ENCODE results near the gene ATP6V0A4. TPM values are rescaled to one million over a fixed set of nuclear protein-coding genes. Genes with fewer than 3 reads are reported as not detected.
"Not testable (repeated sequence)": the region's sequence is repeated elsewhere in the genome, so short reads cannot be mapped to it uniquely, and the experiment has no call there.

Gene ATP6V0A4
- polyA plus RNA-seq, 6 donors from 2014 or later, result not detected

DNA sequence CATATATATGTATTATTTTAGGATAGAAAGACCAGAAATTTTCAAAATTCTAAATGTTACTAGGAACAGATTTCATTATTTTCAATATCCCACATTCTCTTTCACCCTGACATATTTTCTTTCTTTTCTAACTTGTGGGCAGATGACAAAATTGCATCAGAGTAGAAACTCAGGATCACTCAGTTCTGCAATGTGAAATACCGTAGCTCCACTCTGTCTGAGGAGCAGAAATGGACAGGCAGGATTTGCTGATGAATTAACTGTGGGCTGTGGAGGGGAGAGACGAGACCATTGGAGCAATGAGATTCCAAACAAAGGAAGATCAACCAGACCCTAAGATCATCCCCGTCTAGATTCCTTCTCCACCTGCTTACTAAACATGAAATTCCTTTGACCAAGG is 59.9 kb downstream of the ATP6V0A4 start:
- H3K4me1 Mint-ChIP-seq, result peaks cover 0 to 4% (median 0%) of the 10 kb centered on the region in 3 donors
- H3K9me3 Mint-ChIP-seq, result peaks cover 0 to 7% (median 0%) of the 10 kb centered on the region in 7 donors
- no peak for ATAC-seq (ENCODE audit: low read depth in 2 of 2)
- DNase-seq, result no peak
- no peak overlapping the region for H3K27ac Mint-ChIP-seq
- H3K4me3 Mint-ChIP-seq, result no peak overlapping the region
- peaks cover 3 to 11% (median 5%) of the 10 kb centered on the region in 3 donors for H3K27me3 Mint-ChIP-seq
- H3K36me3 Mint-ChIP-seq, result no peaks in the 10 kb centered on the region

DNA sequence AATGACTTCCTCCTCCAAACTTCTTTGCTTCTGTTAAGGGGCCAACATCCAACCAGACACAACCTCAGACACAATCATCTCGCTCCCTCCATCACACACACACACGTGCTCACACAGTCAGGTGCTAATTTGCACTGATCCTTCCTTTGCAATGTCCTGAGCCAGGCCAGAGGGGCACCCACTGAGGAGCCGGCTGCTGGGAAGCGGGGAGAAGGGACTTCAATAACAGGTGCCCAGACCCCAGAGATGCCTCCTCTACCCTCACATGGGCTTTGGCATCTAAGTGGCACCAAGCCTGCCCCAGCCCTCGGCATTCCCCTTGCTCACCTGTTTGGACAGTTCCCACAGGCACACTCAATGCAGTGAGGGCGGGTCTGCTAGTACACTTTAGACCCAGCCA is 62.6 kb downstream of the ATP6V0A4 start:
- Mint-ChIP-seq H3K27ac (no peak overlapping the region), H3K4me3 (no peak overlapping the region), H3K4me1 (peaks cover 0 to 4% (median 0%) of the 10 kb centered on the region in 3 donors), H3K36me3 (no peaks in the 10 kb centered on the region), H3K9me3 (peaks cover 0 to 7% (median 0%) of the 10 kb centered on the region in 7 donors), H3K27me3 (peaks cover 5 to 11% (median 7%) of the 10 kb centered on the region in 3 donors)
- DNase-seq (no peak), ATAC-seq (ENCODE audit: low read depth in 2 of 2) (no peak)

DNA sequence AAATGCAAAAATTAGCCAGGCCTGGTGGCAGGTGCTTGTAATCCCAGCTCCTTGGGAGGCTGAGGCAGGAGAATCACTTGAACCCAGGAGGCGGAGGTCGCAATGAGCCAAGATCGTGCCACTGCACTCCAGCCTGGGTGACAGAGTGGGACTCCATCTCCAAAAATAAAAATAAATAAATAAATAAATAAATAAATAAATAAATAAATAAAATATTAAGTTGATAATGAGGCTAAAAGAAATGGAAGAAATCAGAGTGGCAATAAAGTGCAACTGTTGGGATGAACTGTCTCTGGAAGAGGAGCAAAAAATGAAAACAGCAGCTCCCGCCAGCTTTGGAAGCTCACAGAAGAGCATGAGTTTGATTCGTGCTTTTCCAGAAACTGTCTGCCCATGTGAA is 66.3 kb downstream of the ATP6V0A4 start:
- not testable (repeated sequence) for H3K9me3 Mint-ChIP-seq; DNase-seq; H3K27ac Mint-ChIP-seq; H3K36me3 Mint-ChIP-seq; H3K4me3 Mint-ChIP-seq; H3K27me3 Mint-ChIP-seq; H3K4me1 Mint-ChIP-seq; ATAC-seq (ENCODE audit: low read depth in 2 of 2)

DNA sequence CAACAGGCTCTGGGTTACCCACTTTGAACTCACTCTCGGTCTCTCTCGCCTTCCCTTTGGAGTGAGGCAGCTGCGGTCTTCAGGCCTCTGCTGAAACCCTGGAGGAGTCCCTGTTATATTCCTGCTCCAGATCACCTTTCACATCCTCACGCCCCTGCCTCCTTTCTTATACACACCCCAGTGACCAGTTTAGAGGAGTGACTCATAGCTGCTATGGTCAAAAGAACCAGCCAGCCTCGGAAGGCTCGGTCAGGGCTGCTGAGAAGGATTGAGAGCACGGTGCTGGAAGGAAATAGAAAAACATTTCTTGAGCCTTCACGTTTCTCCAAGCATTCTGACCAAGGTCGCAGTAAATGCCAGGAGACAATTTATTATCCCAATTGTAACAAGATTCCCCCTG is 68.6 kb downstream of the ATP6V0A4 start:
- ATAC-seq (ENCODE audit: low read depth in 2 of 2) (no peak), DNase-seq (no peak)
- no peak overlapping the region for H3K4me3 Mint-ChIP-seq
- peaks cover 0 to 3% (median 0%) of the 10 kb centered on the region in 7 donors for H3K9me3 Mint-ChIP-seq
- H3K27ac Mint-ChIP-seq, result no peak overlapping the region
- no peaks in the 10 kb centered on the region for H3K36me3 Mint-ChIP-seq
- peaks cover 0 to 4% (median 0%) of the 10 kb centered on the region in 3 donors for H3K27me3 Mint-ChIP-seq
- no peaks in the 10 kb centered on the region for H3K4me1 Mint-ChIP-seq

DNA sequence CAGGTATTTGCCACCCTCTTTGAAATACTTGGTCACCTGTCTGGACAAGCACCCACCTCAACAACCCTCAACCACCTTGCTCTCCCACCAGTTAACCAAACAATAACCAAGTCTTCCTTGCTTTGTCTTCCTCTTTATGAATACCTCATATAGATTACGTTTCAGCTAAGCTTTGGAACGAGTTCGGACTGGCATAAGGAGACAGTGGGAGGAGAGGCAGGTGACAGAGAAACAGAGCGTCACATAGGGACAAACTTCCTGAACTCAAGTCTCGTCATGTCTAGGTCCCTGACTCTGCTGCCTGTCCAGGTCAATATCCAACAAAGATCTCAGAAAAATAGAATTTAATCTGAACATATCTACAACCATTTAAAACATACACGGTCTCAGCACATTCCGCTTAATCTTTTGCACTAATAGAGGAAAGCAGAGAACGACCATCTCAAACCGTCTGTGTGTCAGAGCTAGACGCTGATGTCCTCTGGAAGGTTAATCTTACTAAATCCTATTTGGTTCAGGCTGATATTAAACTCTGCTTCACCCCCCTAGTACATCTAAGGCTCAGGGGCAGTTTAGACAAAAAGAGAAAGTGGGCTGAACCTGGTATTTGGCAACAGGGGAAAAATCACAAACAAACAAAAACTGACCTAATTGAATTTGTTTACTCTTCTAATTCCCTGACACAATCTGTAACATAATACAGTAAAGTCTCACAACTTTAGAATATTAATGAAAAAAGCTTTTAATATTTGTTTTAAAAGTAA is 70.5 kb downstream of the ATP6V0A4 start:
- no peaks in the 10 kb centered on the region for H3K9me3 Mint-ChIP-seq
- no peak for ATAC-seq (ENCODE audit: low read depth in 2 of 2)
- H3K4me3 Mint-ChIP-seq, result no peak overlapping the region
- DNase-seq, result no peak
- H3K36me3 Mint-ChIP-seq, result no peaks in the 10 kb centered on the region
- peaks cover 0 to 4% (median 0%) of the 10 kb centered on the region in 3 donors for H3K27me3 Mint-ChIP-seq
- H3K4me1 Mint-ChIP-seq, result no peaks in the 10 kb centered on the region
- H3K27ac Mint-ChIP-seq, result no peak overlapping the region

DNA sequence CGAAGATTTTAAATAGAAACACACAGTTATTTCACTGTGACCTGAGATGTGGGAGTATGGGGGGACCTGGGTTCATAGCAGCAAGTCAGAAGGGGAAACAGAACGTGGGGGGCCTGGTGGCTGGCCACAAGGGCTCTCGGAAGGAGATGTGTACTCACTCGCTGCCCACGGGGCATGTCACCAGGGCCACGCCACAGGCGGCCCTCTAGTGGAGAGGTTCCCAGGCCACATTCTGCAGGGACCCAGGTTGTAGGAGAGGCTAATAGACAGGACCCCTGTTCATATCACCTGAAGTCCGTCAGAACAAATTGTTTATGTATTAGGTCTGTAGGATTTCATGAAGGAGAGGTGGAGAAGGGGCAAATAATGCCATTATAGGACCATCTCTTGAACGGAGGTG is 71.7 kb downstream of the ATP6V0A4 start:
- Mint-ChIP-seq H3K27me3 (no peaks in the 10 kb centered on the region), H3K4me3 (no peak overlapping the region), H3K36me3 (no peaks in the 10 kb centered on the region), H3K27ac (no peak overlapping the region), H3K9me3 (no peaks in the 10 kb centered on the region), H3K4me1 (no peaks in the 10 kb centered on the region)
- ATAC-seq (ENCODE audit: low read depth in 2 of 2) (no peak), DNase-seq (no peak)

DNA sequence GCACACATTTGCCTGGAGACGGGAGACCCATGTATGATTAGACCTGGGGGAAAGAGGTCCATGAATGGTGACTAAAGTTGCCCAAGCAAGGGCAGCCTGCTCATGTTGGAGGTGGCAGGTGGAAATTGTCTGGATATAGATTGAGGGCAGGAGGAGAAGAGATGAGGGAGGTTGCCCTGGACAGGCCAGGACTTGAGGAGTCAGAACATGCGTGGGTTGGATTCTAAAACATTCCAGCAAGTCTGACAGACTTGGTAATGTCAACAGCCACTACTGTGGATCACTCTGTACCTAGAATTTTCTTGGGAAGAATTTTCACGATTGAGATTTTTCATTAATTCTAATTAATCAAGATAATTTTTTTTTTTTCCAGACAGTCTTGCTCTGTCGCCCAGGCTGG is 77.7 kb downstream of the ATP6V0A4 start:
- no peak for DNase-seq
- H3K4me1 Mint-ChIP-seq, result peaks cover 18 to 21% (median 20%) of the 10 kb centered on the region in 3 donors
- H3K36me3 Mint-ChIP-seq, result peaks cover 0 to 15% of the 10 kb centered on the region in 2 donors
- peaks cover 0 to 3% (median 0%) of the 10 kb centered on the region in 7 donors for H3K9me3 Mint-ChIP-seq
- ATAC-seq (ENCODE audit: low read depth in 2 of 2), result no peak
- no peak overlapping the region for H3K4me3 Mint-ChIP-seq
- H3K27me3 Mint-ChIP-seq, result peaks cover 21 to 39% (median 35%) of the 10 kb centered on the region in 3 donors
- no peak overlapping the region for H3K27ac Mint-ChIP-seq

DNA sequence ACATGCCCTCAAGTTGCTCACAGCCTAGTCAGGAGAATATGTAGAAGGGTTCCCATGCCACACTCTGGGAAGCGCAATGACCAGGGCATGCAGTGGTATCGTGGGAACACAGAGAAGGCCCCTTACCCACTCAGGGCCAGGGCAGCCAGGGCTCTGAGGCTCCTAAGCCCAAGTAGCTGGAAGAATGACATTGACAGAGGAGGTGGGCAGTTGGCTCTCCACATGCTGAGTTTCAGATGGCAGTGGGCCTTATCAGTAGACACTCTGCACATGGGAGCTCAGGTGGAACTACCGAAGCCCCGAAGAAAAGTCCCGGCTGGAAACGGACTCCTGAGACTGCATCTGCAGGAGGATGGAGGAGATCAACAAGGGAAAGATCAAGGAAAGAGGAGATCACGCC is 81.1 kb downstream of the ATP6V0A4 start:
- H3K9me3 Mint-ChIP-seq, result peaks cover 0 to 3% (median 0%) of the 10 kb centered on the region in 7 donors
- H3K27me3 Mint-ChIP-seq, result peaks cover 30 to 53% (median 39%) of the 10 kb centered on the region in 3 donors
- H3K36me3 Mint-ChIP-seq, result peaks cover 0 to 15% of the 10 kb centered on the region in 2 donors
- ATAC-seq (ENCODE audit: low read depth in 2 of 2) (no peak), DNase-seq (no peak)
- peak overlapping the region in 1 of 6 donors; percentile 92 for H3K27ac Mint-ChIP-seq
- peak overlapping the region in 3 of 8 donors; percentile 20 to 78 (median 71) for H3K4me3 Mint-ChIP-seq
- peaks cover 18 to 21% (median 20%) of the 10 kb centered on the region in 3 donors for H3K4me1 Mint-ChIP-seq

DNA sequence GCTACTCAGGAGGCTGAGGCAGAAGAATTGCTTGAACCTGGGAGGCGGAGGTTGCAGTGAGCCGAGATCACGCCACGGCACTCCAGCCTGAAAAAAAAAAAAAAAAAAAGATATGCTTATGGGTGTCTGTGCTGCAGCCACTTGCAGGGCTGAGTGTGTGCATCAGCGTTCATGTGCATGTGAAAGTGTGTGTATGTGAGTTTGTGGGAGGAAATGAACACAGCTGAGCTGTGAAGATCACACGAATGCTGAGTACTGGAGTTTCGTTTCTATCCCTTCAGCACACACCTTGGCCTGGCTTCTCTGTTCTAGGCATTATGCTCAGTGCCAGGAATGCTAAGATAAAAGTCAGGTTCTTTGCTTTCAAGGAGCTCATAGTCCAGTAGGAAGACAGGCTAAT is 84.8 kb downstream of the ATP6V0A4 start:
- H3K36me3 Mint-ChIP-seq, result peaks cover 0 to 15% of the 10 kb centered on the region in 2 donors
- no peak for DNase-seq
- no peak overlapping the region for H3K27ac Mint-ChIP-seq
- peaks cover 25 to 45% (median 30%) of the 10 kb centered on the region in 3 donors for H3K27me3 Mint-ChIP-seq
- peaks cover 0 to 3% (median 0%) of the 10 kb centered on the region in 7 donors for H3K9me3 Mint-ChIP-seq
- H3K4me1 Mint-ChIP-seq, result peaks cover 11 to 15% (median 13%) of the 10 kb centered on the region in 3 donors
- no peak for ATAC-seq (ENCODE audit: low read depth in 2 of 2)
- no peak overlapping the region for H3K4me3 Mint-ChIP-seq

DNA sequence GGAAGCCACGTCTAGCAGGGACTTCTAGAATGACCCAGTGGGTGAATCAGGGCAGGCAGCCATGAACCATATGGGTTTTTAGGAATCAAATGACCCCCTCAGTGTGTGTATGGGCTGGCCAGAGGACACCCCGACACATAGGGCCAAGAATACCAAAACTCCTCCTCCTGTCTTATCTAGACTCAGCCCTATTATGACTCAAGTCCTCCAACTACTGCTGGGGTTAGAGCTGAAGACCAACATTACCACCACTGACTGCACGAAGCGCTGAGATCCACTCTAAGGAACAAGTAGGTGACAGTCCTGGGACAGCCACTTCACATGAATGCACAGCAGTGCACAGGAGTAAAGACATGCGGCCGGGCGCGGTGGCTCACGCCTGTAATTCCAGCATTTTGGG is 85.3 kb downstream of the ATP6V0A4 start:
- Mint-ChIP-seq H3K27me3 (peaks cover 20 to 39% (median 26%) of the 10 kb centered on the region in 3 donors), H3K36me3 (peaks cover 0 to 10% of the 10 kb centered on the region in 2 donors), H3K4me1 (peaks cover 6 to 10% (median 8%) of the 10 kb centered on the region in 3 donors), H3K4me3 (no peak overlapping the region), H3K9me3 (no peaks in the 10 kb centered on the region), H3K27ac (no peak overlapping the region)
- no peak for DNase-seq
- ATAC-seq (ENCODE audit: low read depth in 2 of 2), result no peak

DNA sequence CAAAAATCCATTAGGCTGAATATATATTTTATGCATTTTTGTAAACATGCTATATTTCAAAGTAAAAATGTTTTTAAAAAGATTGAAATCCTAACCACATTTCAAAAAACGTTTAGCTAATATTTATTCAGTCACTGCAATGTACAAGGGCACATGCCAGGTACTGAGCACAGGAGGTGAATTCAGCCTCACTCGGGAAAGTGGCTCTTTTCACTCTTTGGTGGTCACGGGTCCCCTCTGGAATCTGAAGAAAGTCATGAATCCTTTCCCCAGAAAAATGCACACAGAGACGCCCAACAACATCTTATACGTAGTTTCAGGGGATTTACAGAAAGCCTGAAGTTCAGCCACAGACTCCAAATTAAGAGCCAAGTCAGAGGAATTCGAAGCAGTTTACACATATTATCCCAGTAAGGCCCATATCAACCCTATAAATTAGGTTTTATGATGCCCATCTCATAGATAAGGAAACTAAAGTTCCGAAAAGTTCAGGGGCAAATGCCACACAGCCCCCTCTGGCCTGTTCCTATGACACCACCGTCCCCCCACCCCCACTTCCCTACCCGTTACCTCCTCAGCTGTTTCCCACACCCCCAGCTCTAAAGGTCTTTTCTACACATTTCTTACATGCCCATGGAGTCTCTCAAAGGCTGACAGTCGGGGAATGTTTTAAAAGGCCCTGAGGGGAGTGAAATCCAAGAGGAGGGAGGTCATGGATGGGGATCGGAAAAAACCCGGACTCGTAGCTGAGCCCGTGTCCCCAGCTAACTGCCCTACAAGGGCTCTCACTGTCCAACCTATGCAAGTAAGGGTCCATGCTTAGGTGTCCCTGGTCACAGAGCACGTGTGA is 87.2 kb downstream of the ATP6V0A4 start:
- no peak overlapping the region for H3K4me3 Mint-ChIP-seq
- DNase-seq (no peak), ATAC-seq (ENCODE audit: low read depth in 2 of 2) (no peak)
- H3K9me3 Mint-ChIP-seq, result no peaks in the 10 kb centered on the region
- H3K27ac Mint-ChIP-seq, result no peak overlapping the region
- H3K36me3 Mint-ChIP-seq, result no peaks in the 10 kb centered on the region
- no peaks in the 10 kb centered on the region for H3K4me1 Mint-ChIP-seq
- peaks cover 3 to 20% (median 14%) of the 10 kb centered on the region in 3 donors for H3K27me3 Mint-ChIP-seq

DNA sequence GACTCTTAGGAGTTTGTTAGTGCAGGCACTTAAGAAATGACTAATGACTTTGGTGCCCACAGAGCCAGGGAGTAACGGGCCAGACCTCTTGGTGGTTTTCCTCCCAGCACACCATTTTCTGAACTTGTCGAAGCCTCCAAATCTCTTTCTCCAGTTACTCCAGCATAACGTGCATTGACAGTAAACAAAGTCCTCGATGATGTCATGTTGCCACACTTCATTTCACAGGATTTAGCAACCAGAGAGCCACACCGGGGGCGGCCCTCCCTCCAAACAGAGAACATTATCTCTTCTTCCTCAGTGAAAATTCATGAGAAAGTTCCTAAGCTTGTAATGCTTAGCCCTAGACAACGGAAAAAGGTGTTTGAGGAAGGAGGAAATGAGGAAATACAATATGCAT is 92.8 kb downstream of the ATP6V0A4 start:
- no peak overlapping the region for H3K27ac Mint-ChIP-seq
- H3K27me3 Mint-ChIP-seq, result peaks cover 0 to 4% (median 0%) of the 10 kb centered on the region in 3 donors
- H3K36me3 Mint-ChIP-seq, result no peaks in the 10 kb centered on the region
- no peak overlapping the region for H3K4me3 Mint-ChIP-seq
- H3K4me1 Mint-ChIP-seq, result peaks cover 0 to 3% (median 0%) of the 10 kb centered on the region in 3 donors
- ATAC-seq (ENCODE audit: low read depth in 2 of 2), result no peak
- peaks cover 0 to 2% (median 0%) of the 10 kb centered on the region in 7 donors for H3K9me3 Mint-ChIP-seq
- no peak for DNase-seq

DNA sequence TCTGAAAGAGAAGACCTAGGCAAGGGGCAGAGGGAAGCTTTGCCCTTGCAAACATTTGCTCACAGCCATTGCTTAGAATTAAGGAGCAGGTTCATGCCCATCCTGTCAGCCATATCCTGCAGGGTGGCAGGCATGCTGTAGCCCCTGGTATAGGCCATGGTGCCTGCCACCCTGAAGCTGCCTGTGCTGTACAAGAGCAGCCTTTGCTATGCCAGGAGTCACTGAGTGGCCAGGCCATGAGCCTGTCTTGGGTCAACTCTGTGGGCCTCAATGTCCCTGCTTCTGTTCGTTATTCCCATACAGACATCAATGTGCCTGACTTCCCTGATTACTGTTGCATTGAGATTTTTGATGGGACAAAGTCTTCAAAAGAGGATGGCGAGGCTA is 96.5 kb downstream of the ATP6V0A4 start:
- no peak for ATAC-seq (ENCODE audit: low read depth in 2 of 2)
- Mint-ChIP-seq H3K4me3 (no peak overlapping the region), H3K4me1 (peaks cover 0 to 3% (median 0%) of the 10 kb centered on the region in 3 donors), H3K27me3 (peaks cover 0 to 6% (median 0%) of the 10 kb centered on the region in 3 donors), H3K27ac (no peak overlapping the region), H3K36me3 (no peaks in the 10 kb centered on the region), H3K9me3 (peaks cover 0 to 7% (median 0%) of the 10 kb centered on the region in 7 donors)
- no peak for DNase-seq

All from naive B cell (primary cell).